Measurements from ENCODE around the gene TIRAP.
A peak's percentile ranks its signal among the peaks of the same experiment; 100 is the strongest.
"Not testable (repeated sequence)": the region's sequence is repeated elsewhere in the genome, so short reads cannot be mapped to it uniquely, and the experiment has no call there.

Gene TIRAP

DNA sequence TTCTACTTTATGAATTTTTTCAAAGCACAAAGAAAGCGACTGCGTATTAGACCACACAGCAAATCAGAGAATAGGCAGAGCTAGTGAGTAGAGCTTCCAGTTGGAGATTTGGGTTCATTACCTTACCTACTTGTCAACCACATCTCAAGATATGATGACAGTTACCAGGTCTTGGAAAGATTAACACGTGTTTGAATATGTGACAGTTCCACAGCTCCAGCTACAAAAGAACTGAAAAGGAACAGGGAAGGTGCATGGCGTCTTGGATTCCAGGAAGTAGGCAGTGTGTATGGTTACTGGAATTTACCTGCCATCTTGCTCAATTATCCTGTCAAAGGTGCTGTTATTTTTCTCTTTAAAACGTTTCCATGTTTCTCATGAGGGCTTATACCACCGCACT is 5.3 kb downstream of the TIRAP start:
- DNase-seq (ENCODE audit: low spot score) = no peak

DNA sequence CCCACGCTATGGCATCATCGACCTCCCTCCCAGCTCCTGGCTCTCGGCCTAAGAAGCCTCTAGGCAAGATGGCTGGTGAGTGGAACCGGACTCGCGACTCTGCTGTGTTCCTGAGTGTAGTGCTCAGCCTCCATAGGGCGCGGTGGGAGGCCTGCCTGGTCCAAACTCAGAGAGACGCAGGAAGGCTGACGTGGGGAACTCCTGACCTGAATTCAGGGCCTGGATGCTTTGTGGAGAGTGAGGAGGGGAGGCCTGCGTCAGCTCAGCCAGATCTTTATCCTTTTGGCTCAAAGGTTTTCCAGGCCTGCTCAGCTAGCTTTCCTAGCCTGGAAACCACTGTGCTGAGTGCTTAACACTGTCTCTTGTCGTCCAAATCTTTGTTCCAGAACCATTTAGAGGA is 8.0 kb downstream of the TIRAP start:
- DNase-seq (ENCODE audit: low spot score) = no peak

DNA sequence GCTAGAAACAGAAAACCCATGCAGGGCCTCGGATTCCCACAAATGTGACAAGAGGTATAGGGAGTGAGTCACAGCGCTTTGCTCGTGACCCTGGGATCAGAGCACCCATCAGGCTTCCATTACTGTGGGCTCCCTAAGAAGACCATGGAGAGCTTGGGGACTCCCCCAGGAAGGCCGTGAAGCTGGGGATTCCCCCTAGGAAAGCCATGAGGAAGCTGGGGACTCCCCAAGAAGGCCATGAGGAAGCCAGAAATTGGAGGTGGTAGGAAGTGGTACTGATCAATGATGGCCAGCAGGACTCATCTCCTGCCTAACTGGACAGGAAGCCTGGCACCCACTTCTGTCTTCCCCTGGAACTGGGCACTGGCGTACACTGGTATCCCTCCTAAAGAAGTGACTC is 10.8 kb downstream of the TIRAP start:
- no peak for DNase-seq (ENCODE audit: low spot score)

- no peak for DNase-seq (ENCODE audit: low spot score)
Measured at GRCh38 chr11:126297004-126297403, 14.1 kb downstream of the TIRAP start.

GRCh38 chr11:126303623-126304456 is 20.9 kb downstream of the TIRAP start, which contains the start of gene DCPS:
DCPS (plus strand) TSS chr11:126304060; CDS start chr11:126304081, 21 bp downstream.
- peak; percentile 86 for DNase-seq (ENCODE audit: low spot score)

DNA sequence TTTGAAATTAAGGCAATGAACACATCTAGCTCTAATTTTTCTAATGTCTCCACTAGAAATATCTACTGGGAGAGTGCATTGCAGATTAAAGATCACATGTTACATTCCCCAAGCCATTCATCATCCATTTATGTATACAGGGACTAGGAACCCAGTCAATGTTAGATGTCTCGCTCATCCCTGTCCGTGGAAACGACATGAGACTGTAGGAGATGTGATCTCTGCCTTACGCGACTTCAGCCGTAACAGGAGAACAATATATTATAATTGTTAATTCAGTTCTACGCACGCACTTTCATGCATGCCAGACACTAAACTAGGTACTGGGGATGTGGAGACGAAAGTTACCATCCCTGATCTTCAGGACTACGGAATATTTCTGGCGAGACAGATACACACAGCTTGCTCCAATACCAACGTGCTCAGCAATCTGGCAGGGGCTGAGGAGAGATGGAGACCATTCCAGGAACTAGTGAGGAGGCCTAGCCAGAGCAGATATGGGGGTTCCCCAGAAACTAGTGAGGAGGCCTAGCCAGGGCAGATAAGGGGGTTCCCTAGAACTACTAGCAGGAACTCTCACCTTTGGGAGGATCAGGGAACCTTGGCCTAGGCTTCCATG is 21.7 kb downstream of the TIRAP start:
- DNase-seq (ENCODE audit: low spot score) = no peak

- DNase-seq (ENCODE audit: low spot score) = no peak
Measured at GRCh38 chr11:126305699-126306098, 22.8 kb downstream of the TIRAP start.

GRCh38 chr11:126307706-126308105 is 24.8 kb downstream of the TIRAP start:
- no peak for DNase-seq (ENCODE audit: low spot score)

GRCh38 chr11:126308271-126308671 is 25.4 kb downstream of the TIRAP start:
- no peak for DNase-seq (ENCODE audit: low spot score)

- not testable (repeated sequence) for DNase-seq (ENCODE audit: low spot score)
Measured at GRCh38 chr11:126308771-126309170, 25.9 kb downstream of the TIRAP start.

GRCh38 chr11:126310200-126310991 is 27.5 kb downstream of the TIRAP start:
- DNase-seq (ENCODE audit: low spot score) = peak; percentile 64

- no peak for DNase-seq (ENCODE audit: low spot score)
Measured at GRCh38 chr11:126310992-126311310, 28.1 kb downstream of the TIRAP start.

GRCh38 chr11:126311401-126312291 is 28.8 kb downstream of the TIRAP start:
- no peak for DNase-seq (ENCODE audit: low spot score)

GRCh38 chr11:126312961-126313360 is 30.1 kb downstream of the TIRAP start:
- DNase-seq (ENCODE audit: low spot score) = no peak

DNA sequence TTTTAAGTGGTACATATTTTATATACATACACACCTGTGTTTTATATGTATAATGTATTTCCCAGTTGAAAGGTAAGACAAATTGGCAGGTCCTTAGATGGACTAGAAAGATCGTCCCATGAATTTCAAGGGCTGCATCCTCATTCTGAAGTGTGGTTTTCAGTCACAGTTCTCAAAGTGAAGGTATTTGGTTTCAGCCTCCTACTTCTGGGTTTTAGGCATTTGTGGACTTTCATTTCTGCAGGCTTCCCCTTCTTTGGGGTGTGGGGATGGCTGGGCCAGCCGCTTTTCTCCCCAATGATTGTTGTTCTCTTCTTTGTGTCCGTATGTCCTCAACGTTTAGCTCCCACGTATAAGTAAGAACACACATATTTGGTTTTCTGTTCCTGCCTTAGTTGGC is 30.9 kb downstream of the TIRAP start:
- DNase-seq (ENCODE audit: low spot score) = no peak

DNA sequence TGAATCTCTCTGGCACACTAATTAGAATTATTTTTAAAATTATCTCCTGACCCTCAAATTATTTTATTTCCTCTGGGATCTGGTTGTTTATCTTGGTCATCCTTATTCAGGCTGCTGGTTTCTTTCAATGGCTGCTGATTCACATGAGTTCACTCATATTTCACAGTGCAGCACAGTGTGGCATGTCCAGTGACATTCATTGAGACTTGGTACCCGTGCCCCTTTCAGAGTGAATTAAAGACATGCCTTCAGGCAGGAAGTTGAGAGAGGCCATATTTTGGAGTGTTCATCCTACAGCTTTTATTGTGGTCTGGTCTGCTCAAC is 34.5 kb downstream of the TIRAP start:
- DNase-seq (ENCODE audit: low spot score) = no peak

DNA sequence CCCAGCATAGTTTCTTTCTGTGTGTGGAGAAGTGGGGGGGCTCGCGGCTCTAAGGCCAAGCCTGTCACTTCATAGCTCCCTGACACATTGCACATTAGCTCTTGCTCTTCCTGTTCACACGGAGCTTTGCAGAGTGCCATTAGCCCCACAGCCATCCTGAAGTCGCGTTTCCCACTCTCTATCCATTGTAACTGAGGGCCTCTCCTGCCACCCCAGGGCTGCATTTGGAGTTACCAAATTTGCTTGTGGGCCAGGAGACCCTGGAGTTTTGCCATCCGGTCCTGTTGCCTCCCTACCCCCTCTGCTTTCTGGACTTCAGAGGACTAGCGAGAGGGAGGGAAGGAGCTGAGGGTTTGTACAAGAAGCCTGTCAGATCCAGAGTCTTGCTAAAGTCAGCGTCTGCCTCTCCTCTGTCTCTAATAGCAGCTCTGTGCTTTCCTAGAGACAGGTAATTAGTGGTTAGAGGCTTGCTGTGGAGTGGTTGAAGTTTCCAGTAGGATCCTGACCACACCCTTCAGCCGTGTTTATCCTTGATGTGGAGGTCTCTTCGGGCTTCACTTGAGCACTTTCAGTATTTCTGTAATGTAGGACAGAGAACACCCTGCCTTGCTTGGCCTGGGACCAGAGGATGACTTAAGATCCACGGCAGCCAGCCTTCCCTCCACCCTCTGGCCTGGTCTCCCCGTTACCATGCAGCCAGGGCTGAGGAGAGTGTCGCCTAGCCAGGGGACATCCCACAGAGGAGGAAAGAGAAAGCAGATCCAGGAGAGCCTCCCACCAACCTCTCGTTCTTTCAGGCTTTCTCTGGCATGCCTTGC is 35.1 kb downstream of the TIRAP start:
- DNase-seq (ENCODE audit: low spot score) = no peak

DNA sequence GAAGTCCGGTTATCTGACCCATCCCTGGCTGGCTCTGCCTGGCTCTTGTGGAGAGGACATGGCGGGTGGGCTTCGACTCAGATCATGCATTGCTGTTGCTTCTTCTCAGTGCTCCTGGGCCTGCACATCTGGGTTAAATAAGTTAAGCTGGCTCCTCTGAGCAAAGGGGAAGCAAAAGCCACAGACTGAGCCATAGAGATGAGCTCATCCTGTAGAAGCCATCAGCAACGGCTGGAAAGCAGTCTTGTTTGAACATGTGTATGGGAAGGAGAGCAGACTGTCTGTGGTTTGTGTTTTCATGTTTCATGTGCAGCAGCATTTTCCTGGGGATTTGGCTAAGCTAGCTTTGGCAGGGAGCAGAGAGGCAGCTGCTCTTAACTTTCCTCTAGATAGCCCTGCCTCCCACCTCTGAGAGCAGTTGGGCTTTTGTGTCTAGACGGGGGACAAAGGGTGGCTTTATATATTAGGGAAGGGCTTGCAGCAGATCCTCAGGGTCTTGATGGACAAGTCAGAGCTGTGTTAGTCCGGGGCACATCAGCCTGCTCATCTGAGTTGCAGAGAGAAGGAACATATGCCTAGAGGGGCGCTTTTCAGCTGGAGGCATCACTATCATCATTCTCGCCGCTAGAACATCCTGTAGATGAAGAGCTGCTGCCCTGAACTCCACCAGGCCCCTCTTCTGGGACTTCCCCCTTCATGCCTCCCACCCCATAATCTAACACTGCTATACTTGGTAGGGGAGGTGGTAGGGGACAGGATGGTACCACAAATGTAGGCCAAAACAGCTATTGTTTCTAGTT is 35.9 kb downstream of the TIRAP start:
- peak; percentile 27 for DNase-seq (ENCODE audit: low spot score)

DNA sequence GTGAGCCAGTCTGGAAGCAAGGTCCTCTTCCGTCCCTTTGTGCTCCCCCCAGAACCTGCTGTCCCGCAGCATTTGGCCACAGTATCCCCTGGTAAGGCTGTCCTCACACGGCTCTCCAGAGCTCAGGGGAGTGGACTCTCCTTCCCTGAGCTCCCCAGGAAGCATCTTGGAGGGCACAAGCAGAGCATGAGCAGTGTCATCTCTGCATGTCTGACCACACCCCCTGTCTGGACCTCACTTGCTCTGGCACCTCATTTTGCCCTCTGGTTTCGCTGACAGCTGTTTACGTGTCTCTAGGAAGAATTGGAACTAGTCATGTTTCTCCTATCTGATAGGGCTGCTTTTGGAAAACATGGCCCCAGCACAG is 36.5 kb downstream of the TIRAP start:
- DNase-seq (ENCODE audit: low spot score) = no peak

- no peak for DNase-seq (ENCODE audit: low spot score)
Measured at GRCh38 chr11:126322996-126323395, 40.1 kb downstream of the TIRAP start.
